GM23248 (cell line): ENCODE measurements around the gene DPCD.

ENCODE experiments used
- EZH2 ChIP-seq: fragments of 200-600 bp; sonication (generic); IDR thresholded peaks from 2 replicates; pipeline ENCODE4 v1.6.1; 2018; ENCODE audit warnings: antibody characterized with exemption, mild to moderate bottlenecking; ENCODE audit not compliant: insufficient read depth, poor library complexity, severe bottlenecking
- EZH2phosphoT487 ChIP-seq: fragments of 200-600 bp; sonication (generic); IDR thresholded peaks from 2 replicates; pipeline ENCODE4 v1.6.1; 2018; ENCODE audit warnings: antibody characterized with exemption, moderate library complexity, mild to moderate bottlenecking, low read depth; ENCODE audit not compliant: insufficient read depth

GRCh38 chr10:101658975-101659374 lies 70.9 kb downstream of the DPCD start:
- TF ChIP-seq EZH2 (no peak), EZH2phosphoT487 (no peak)
